ENCODE results near the gene RCE1. TPM values are rescaled to one million over a fixed set of nuclear protein-coding genes. Genes with fewer than 3 reads are reported as not detected.

The RCE1 gene
- total RNA-seq, 1 donor from 2014 or later = 6.5 TPM

GRCh38 chr11:66842501-66842895, 743 bp upstream of the RCE1 start:
- intact Hi-C loops (cut with micrococcal nuclease) = no loop called here
- ATAC-seq = no peak

GRCh38 chr11:66843776-66844495, 695 bp downstream of the RCE1 start:
- no peak for ATAC-seq
- no peak for DNase-seq
- intact Hi-C loops (cut with micrococcal nuclease) = no loop called here

More at GRCh38 chr11:66842501-66842895, 743 bp upstream of the RCE1 start:
- DNase-seq = no peak

GRCh38 chr11:66844496-66845142, 1.4 kb downstream of the RCE1 start:
- DNase-seq = peak; percentile 27
- intact Hi-C loops (cut with micrococcal nuclease) = no loop called here
- ATAC-seq = no peak

- intact Hi-C loops (cut with micrococcal nuclease) = no loop called here
- DNase-seq = no peak
- ATAC-seq = no peak
These were observed 2.1 kb downstream of the RCE1 start for GRCh38 chr11:66845143-66845875.

GRCh38 chr11:66845876-66846212, 2.6 kb downstream of the RCE1 start:
- DNase-seq (no peak), ATAC-seq (no peak)
- intact Hi-C loops (cut with micrococcal nuclease) = no loop called here

- DNase-seq (no peak), ATAC-seq (no peak)
- intact Hi-C loops (cut with micrococcal nuclease) = no loop called here
These were observed 3.4 kb downstream of the RCE1 start for GRCh38 chr11:66846671-66847091.

- ATAC-seq = no peak
- DNase-seq = no peak
- intact Hi-C loops (cut with micrococcal nuclease) = no loop called here
These were observed 4.4 kb downstream of the RCE1 start for GRCh38 chr11:66847461-66848232.

GRCh38 chr11:66848671-66849500, 5.6 kb downstream of the RCE1 start:
- intact Hi-C loops (cut with micrococcal nuclease) = no loop called here
- ATAC-seq = no peak
- DNase-seq = no peak

GRCh38 chr11:66849501-66850234, 6.4 kb downstream of the RCE1 start:
- no peak for DNase-seq
- ATAC-seq = no peak
- intact Hi-C loops (cut with micrococcal nuclease) = no loop called here

- DNase-seq (no peak), ATAC-seq (no peak)
- intact Hi-C loops (cut with micrococcal nuclease) = no loop called here
These were observed 7.0 kb downstream of the RCE1 start for GRCh38 chr11:66850235-66850587.

- intact Hi-C loops (cut with micrococcal nuclease) = no loop called here
- peak; percentile 26 for DNase-seq
These were observed 7.5 kb downstream of the RCE1 start for GRCh38 chr11:66850588-66851238.

GRCh38 chr11:66851239-66851596, 8.0 kb downstream of the RCE1 start:
- intact Hi-C loops (cut with micrococcal nuclease) = no loop called here
- no peak for DNase-seq
- no peak for ATAC-seq

More at GRCh38 chr11:66850588-66851238, 7.5 kb downstream of the RCE1 start:
- no peak for ATAC-seq

GRCh38 chr11:66851698-66852465, 8.6 kb downstream of the RCE1 start:
- DNase-seq (peak; percentile 32), ATAC-seq (no peak)
- intact Hi-C loops (cut with micrococcal nuclease) = no loop called here

- DNase-seq (peak; percentile 23), ATAC-seq (no peak)
- intact Hi-C loops (cut with micrococcal nuclease) = no loop called here
These were observed 9.4 kb downstream of the RCE1 start for GRCh38 chr11:66852466-66853241.

- intact Hi-C loops (cut with micrococcal nuclease) = no loop called here
- ATAC-seq (no peak), DNase-seq (no peak)
These were observed 10.3 kb downstream of the RCE1 start for GRCh38 chr11:66853242-66854229.
